GM10266 (cell line): Measurements from ENCODE around the gene SPON2.
A peak's percentile ranks its signal among the peaks of the same experiment; 100 is the strongest.
"Not testable (repeated sequence)": the region's sequence is repeated elsewhere in the genome, so short reads cannot be mapped to it uniquely, and the experiment has no call there.

Experiments
- DNase-seq: peaks from one replicate; pipeline ENCODE4 v3.0.0; 2012; ENCODE audit errors: extremely low spot score
- CTCF ChIP-seq: IDR thresholded peaks from 2 replicates; pipeline ENCODE4 v1.5.1; 2012; ENCODE audit warnings: mild to moderate bottlenecking, low read depth; ENCODE audit not compliant: control insufficient read depth, insufficient read depth; ENCODE audit errors: missing control alignments

SPON2 gene

GRCh38 chr4:1139860-1140259 is 32.5 kb downstream of the SPON2 start:
- no peak for DNase-seq
- TF ChIP-seq CTCF = no peak

GRCh38 chr4:1137850-1138249 is 34.5 kb downstream of the SPON2 start:
- TF ChIP-seq CTCF = no peak
- no peak for DNase-seq

GRCh38 chr4:1137063-1137776 is 35.2 kb downstream of the SPON2 start:
- TF ChIP-seq CTCF = no peak
- DNase-seq = no peak

- no peak for DNase-seq
Measured at GRCh38 chr4:1136048-1136447, 36.3 kb downstream of the SPON2 start.

GRCh38 chr4:1133033-1133432 is 39.4 kb downstream of the SPON2 start:
- no peak for TF ChIP-seq CTCF
- no peak for DNase-seq

More at GRCh38 chr4:1136048-1136447, 36.3 kb downstream of the SPON2 start:
- TF ChIP-seq CTCF = no peak

- peak; percentile 100 for TF ChIP-seq CTCF
- peak; percentile 77 for DNase-seq
Measured at GRCh38 chr4:1130316-1131186, 41.8 kb downstream of the SPON2 start.

- no peak for TF ChIP-seq CTCF
- DNase-seq = no peak
Measured at GRCh38 chr4:1126506-1126905, 45.9 kb downstream of the SPON2 start.

- DNase-seq = not testable (repeated sequence)
Measured at GRCh38 chr4:1125466-1125865, 46.9 kb downstream of the SPON2 start.
